Nephron (organoid): Measurements from ENCODE around the gene HCN4.

Experiments
- H3K27ac Mint-ChIP-seq, 3 experiments: 2 replicates each; pipeline ENCODE4 v1.8.0; 2020; ENCODE audit warnings: mixed read lengths in 3 of 3, mild to moderate bottlenecking in 2 of 3, moderate library complexity in 1 of 3
- H3K27me3 Mint-ChIP-seq: 2 replicates; pipeline ENCODE4 v1.8.0; 2021; ENCODE audit warnings: low read depth, mild to moderate bottlenecking, moderate library complexity, mixed read lengths
- H3K36me3 Mint-ChIP-seq: 2 replicates; pipeline ENCODE4 v1.8.0; 2020; ENCODE audit warnings: low read depth, mixed read lengths
- H3K4me1 Mint-ChIP-seq: 2 replicates; pipeline ENCODE4 v1.8.0; 2020; ENCODE audit warnings: mixed read lengths
- H3K4me3 Mint-ChIP-seq, 3 experiments: 2 replicates each; pipeline ENCODE4 v1.8.0; 2020; ENCODE audit warnings: mild to moderate bottlenecking in 3 of 3, mixed read lengths in 3 of 3, moderate library complexity in 2 of 3
- H3K9me3 Mint-ChIP-seq: 2 replicates; pipeline ENCODE4 v1.8.0; 2020; ENCODE audit warnings: mixed read lengths
- TF ChIP-seq, protein P1 (sequence below), 3 experiments: fragments of 200-600 bp; sonication (generic); IDR thresholded peaks; one replicate each; pipeline ENCODE4 v1.5.0; 2021; ENCODE audit warnings: antibody characterized with exemption in 3 of 3; ENCODE audit not compliant: unreplicated experiment in 3 of 3

HCN4 gene

DNA sequence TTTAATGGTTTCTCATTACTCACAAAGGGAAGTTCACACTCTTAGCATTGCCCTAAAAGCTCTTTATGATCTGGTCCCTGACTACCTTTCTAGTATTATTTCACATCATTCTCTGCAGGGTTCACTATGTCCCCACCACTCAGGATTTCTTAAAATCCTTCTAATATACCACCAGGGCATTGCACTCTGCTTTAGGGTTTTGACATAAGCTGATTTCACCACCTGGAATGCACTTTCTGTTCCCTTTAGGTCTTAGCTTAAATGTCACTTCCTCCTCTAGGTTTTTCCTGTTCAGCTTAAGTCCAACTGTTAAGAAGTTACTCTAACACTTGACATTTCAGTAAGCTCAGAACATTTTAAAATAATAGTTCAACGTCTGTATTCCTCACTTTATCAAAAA, 81.7 kb downstream of the HCN4 start:
- no peak overlapping the region for H3K27ac Mint-ChIP-seq

DNA sequence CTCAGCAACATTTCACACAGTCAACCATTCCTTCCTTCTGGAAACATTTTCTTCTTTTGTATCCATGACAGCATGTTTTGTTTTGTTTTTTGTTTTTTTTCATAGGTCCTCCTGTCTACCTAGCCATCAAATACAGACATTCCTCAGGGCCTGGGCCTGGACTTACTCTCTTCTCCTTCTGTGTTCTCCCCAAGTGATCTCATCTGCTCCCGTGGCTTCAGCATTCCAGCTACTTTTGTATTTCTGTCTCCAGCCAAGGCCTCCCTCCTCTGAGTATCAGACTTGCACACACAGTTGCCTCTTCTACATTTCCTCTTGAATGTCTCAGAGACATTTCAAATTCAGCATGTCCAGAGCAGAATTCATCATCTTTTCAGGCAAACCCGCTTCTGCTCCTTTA, 82.4 kb downstream of the HCN4 start:
- Mint-ChIP-seq H3K4me3 (no peak overlapping the region), H3K4me1 (no peaks in the 10 kb centered on the region), H3K9me3 (no peaks in the 10 kb centered on the region), H3K36me3 (peaks cover 71% of the 10 kb centered on the region), H3K27me3 (no peaks in the 10 kb centered on the region), H3K27ac (no peak overlapping the region)
- TF ChIP-seq, protein P1, sequence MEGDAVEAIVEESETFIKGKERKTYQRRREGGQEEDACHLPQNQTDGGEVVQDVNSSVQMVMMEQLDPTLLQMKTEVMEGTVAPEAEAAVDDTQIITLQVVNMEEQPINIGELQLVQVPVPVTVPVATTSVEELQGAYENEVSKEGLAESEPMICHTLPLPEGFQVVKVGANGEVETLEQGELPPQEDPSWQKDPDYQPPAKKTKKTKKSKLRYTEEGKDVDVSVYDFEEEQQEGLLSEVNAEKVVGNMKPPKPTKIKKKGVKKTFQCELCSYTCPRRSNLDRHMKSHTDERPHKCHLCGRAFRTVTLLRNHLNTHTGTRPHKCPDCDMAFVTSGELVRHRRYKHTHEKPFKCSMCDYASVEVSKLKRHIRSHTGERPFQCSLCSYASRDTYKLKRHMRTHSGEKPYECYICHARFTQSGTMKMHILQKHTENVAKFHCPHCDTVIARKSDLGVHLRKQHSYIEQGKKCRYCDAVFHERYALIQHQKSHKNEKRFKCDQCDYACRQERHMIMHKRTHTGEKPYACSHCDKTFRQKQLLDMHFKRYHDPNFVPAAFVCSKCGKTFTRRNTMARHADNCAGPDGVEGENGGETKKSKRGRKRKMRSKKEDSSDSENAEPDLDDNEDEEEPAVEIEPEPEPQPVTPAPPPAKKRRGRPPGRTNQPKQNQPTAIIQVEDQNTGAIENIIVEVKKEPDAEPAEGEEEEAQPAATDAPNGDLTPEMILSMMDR (IDR thresholded peaks at IDR 0.05; ENCODE audit: unreplicated experiment in 3 of 3), result no peak

More for the DNA sequence above, 81.7 kb downstream of the HCN4 start:
- no peaks in the 10 kb centered on the region for H3K9me3 Mint-ChIP-seq
- no peaks in the 10 kb centered on the region for H3K4me1 Mint-ChIP-seq
- no peaks in the 10 kb centered on the region for H3K27me3 Mint-ChIP-seq
- H3K36me3 Mint-ChIP-seq, result peaks cover 67% of the 10 kb centered on the region
- H3K4me3 Mint-ChIP-seq, result no peak overlapping the region
- TF ChIP-seq, protein P1 (IDR thresholded peaks at IDR 0.05; ENCODE audit: unreplicated experiment in 3 of 3), result no peak

DNA sequence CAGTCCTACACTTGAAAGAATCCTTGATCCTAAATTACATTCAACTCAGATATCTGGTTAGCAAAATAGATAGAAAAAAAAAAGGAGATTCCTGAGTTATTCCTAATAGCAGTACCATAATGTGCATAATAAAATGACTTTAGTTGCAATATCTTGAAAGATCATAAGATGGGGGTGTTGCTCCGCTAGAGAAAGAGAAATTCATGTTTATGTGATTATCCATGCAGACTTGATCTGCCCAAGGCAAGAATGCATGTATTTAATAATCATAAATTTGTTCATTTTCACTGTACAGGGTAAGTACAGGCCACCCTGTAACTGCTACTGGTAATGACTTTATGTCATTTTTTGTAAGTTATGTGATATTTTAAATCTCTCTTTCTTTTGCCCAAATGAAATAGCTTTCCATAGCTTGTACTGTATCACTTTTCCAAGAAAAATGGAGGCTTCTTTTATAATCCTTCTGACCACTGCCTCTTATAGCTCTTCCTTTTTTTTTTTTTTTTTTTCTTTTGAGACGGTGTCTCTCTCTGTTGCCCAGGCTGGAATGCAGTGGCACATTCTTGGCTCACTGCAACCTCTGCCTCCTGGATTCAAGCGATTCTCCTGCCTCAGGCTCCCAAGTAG, 84.6 kb downstream of the HCN4 start:
- TF ChIP-seq, protein P1 (IDR thresholded peaks at IDR 0.05; ENCODE audit: unreplicated experiment in 3 of 3), result peak in 2 of 3 experiments; percentile 25 to 34
- H3K36me3 Mint-ChIP-seq, result peaks cover 75% of the 10 kb centered on the region
- H3K27ac Mint-ChIP-seq, result no peak overlapping the region
- H3K4me3 Mint-ChIP-seq, result no peak overlapping the region
- no peaks in the 10 kb centered on the region for H3K4me1 Mint-ChIP-seq
- no peaks in the 10 kb centered on the region for H3K27me3 Mint-ChIP-seq
- no peaks in the 10 kb centered on the region for H3K9me3 Mint-ChIP-seq

DNA sequence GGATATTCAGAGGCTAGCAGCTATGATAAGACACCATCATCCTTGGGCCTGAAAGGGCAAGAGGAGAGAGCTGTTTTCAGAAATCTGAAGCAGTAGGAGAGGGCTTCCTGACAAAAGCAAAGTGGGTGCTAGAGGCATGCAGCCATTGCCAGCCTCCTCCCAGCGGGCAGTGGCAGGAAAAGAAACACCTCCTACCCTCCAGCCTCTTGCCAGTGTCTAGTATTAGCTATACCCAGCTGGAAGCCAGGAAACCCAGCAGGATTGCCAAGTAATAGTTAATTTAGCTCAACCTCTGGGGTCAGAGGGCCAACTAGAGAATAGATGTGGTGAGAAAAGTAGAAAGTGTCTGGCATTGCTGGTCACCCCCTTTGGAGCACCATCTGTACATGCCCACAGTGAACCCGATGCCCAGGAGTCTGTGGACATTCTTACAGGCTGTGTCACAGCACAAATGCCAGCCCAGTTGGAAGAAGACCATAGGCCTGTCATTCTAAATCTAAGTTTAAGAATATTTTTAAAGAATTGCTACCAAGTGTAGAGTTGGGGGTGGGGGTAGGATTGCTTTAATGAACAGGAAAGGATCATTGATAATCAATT, 85.3 kb downstream of the HCN4 start:
- H3K27me3 Mint-ChIP-seq, result no peaks in the 10 kb centered on the region
- H3K4me1 Mint-ChIP-seq, result no peaks in the 10 kb centered on the region
- no peak overlapping the region for H3K27ac Mint-ChIP-seq
- peaks cover 73% of the 10 kb centered on the region for H3K36me3 Mint-ChIP-seq
- H3K9me3 Mint-ChIP-seq, result no peaks in the 10 kb centered on the region
- H3K4me3 Mint-ChIP-seq, result no peak overlapping the region
- TF ChIP-seq, protein P1 (IDR thresholded peaks at IDR 0.05; ENCODE audit: unreplicated experiment in 3 of 3), result no peak

DNA sequence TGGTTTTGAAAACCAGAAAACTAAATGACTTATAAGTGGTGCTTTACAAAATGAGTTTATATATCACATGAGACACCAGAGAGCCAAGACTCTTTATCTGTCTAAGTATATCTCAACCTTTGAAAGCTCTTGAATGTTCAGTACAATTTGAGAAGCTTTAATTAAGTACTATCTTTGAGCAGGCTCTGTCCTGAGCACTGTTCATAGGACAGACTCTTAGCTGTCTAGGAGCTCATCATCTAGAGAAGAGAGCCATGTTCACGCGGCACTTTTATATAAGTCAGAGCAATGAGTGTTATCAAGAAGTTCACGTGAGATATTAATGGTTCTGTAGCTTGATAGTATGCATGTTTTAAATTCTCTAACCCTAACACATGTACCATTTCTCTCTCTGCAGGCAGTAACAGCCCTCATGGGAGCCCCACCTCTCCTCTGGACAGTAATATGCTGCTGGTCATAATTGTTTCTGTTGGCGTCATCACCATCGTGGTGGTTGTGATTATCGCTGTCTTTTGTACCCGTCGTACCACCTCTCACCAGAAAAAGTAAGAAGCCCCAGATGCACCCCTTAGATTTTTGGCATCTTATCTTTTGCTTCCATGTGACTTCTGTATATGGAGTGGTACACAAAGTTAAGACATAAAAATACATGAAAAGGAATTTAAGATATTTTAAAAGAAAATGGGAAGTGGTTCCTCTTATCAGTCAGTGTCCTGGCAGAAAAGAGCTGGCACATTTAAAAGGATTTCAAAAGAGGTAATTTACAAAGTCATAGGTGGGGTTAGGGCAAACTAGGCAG, 86.0 kb downstream of the HCN4 start:
- Mint-ChIP-seq H3K4me3 (no peak overlapping the region), H3K9me3 (no peaks in the 10 kb centered on the region), H3K27ac (no peak overlapping the region), H3K4me1 (no peaks in the 10 kb centered on the region), H3K36me3 (peaks cover 67% of the 10 kb centered on the region), H3K27me3 (no peaks in the 10 kb centered on the region)
- TF ChIP-seq, protein P1 (IDR thresholded peaks at IDR 0.05; ENCODE audit: unreplicated experiment in 3 of 3), result no peak
